HepG2 (cell line): ENCODE results near the gene DBN1. TPM values are rescaled to one million over a fixed set of nuclear protein-coding genes. Genes with fewer than 3 reads are reported as not detected.

Experiments
- EP300 ChIP-seq, 3 experiments: sonication (generic) in 1 of 3; formaldehyde crosslinking in 1 of 3; IDR thresholded peaks; 2 replicates each; pipeline versions ENCODE4 v1.5.1 to v1.6.1; 2011 to 2020; ENCODE audit warnings: low read depth in 2 of 3, low read length in 2 of 3, borderline replicate concordance in 1 of 3, improper control_type of control experiment in 1 of 3, mild to moderate bottlenecking in 1 of 3, missing genetic modification reagents in 1 of 3, moderate library complexity in 1 of 3
- HCFC1 ChIP-seq: fragments of 150-350 bp; IDR thresholded peaks from 2 replicates; pipeline ENCODE4 v1.6.1; 2014; ENCODE audit warnings: low read depth, low read length
- KDM5B ChIP-seq: sonication (generic); formaldehyde crosslinking; IDR thresholded peaks from 2 replicates; pipeline ENCODE4 v1.4.0; 2020; ENCODE audit warnings: missing genetic modification reagents, mild to moderate bottlenecking, borderline replicate concordance
- KLF12 ChIP-seq: sonication (generic); formaldehyde crosslinking; IDR thresholded peaks from 2 replicates; pipeline ENCODE4 v1.4.0; 2020; ENCODE audit warnings: missing genetic modification reagents, borderline replicate concordance
- LBX2 ChIP-seq: sonication (generic); formaldehyde crosslinking; IDR thresholded peaks from 2 replicates; pipeline ENCODE4 v1.5.0; 2020; ENCODE audit warnings: missing genetic modification reagents, mild to moderate bottlenecking, borderline replicate concordance
- NFE2L1 ChIP-seq: sonication (generic); formaldehyde crosslinking; IDR thresholded peaks from 2 replicates; pipeline ENCODE4 v1.4.0; 2020; ENCODE audit warnings: missing genetic modification reagents, mild to moderate bottlenecking, borderline replicate concordance
- NR3C1 ChIP-seq: sonication (generic); formaldehyde crosslinking; IDR thresholded peaks from 2 replicates; pipeline ENCODE4 v1.4.0; 2020; ENCODE audit warnings: missing genetic modification reagents
- SRF ChIP-seq: IDR thresholded peaks from 2 replicates; pipeline ENCODE4 v1.6.1; 2011; ENCODE audit warnings: mild to moderate bottlenecking, low read depth, low read length, moderate library complexity
- XRCC5 ChIP-seq: fragments of 200-400 bp; formaldehyde crosslinking; optimal IDR thresholded peaks from 2 replicates; pipeline ENCODE3; 2017; ENCODE audit warnings: mild to moderate bottlenecking, low read length
- ZFP91 ChIP-seq: sonication (generic); formaldehyde crosslinking; IDR thresholded peaks from 2 replicates; pipeline ENCODE4 v1.9.0; 2022; ENCODE audit warnings: missing genetic modification reagents, mild to moderate bottlenecking, borderline replicate concordance
- ZNF775 ChIP-seq: sonication (generic); formaldehyde crosslinking; IDR thresholded peaks from 2 replicates; pipeline ENCODE4 v1.4.0; 2020; ENCODE audit warnings: missing genetic modification reagents, mild to moderate bottlenecking, moderate library complexity, borderline replicate concordance
- polyA plus RNA-seq, 8 experiments: library from polyadenylated mRNA; depleted of rRNA in 3 of 8; stranded (reverse) in 7 of 8; unstranded in 1 of 8; fragments of >200 nt; fragmentation: Illumina TruSeq in 4 of 8; extraction: Trizol in 4 of 8; gene quantifications; 2 replicates each; pipeline versions ENCODE4 v1.2.1 to v1.2.3, GENCODE V29; 2011 to 2016; ENCODE audit warnings: low read depth in 4 of 8, missing spikeins in 1 of 8, mixed read lengths in 1 of 8; ENCODE audit not compliant: insufficient read depth in 1 of 8
- total RNA-seq, 5 experiments: library from RNA; depleted of rRNA; stranded (reverse); fragments of >200 nt; fragmentation: Illumina TruSeq; extraction: Trizol; gene quantifications; 2 replicates each; pipeline ENCODE4 v1.2.3, GENCODE V29; 2016; ENCODE audit warnings: low read depth in 1 of 5

The DBN1 gene
- total and polyA plus RNA-seq, 2 of the 13 experiments (the other 11 are each of a cell fraction or from before 2014, with no cell fraction given), result 27.0 to 37.3 TPM

- TF ChIP-seq LBX2 (CRISPR knock-in tag), result no peak
- TF ChIP-seq ZFP91 (CRISPR knock-in tag), result 0 out of 2 replicates have a peak, but pooled peaks have one; percentile 17
- no peak for TF ChIP-seq NFE2L1 (CRISPR knock-in tag)
- no peak for TF ChIP-seq NR3C1
- peak; percentile 69; the same call in 1 of the 2 replicates for TF ChIP-seq SRF
- no peak for TF ChIP-seq HCFC1
- TF ChIP-seq XRCC5, result peak; percentile 3
- 0 out of 2 replicates have a peak, but pooled peaks have one; percentile 13 for TF ChIP-seq KDM5B (CRISPR knock-in tag)
- TF ChIP-seq KLF12 (CRISPR knock-in tag), result no peak
- no peak for TF ChIP-seq EP300 (IDR thresholded peaks at IDR 0.05; ENCODE audit: low read depth in 2 of 2, low read length in 2 of 2)
- TF ChIP-seq EP300 (CRISPR knock-in tag; IDR thresholded peaks at IDR 0.05; ENCODE audit: borderline replicate concordance), result 0 out of 2 replicates have a peak, but pooled peaks have one; percentile 10
- TF ChIP-seq ZNF775 (CRISPR knock-in tag), result no peak
These were observed 22.0 kb upstream of the DBN1 start (continued) for GRCh38 chr5:177495243-177496060.
